Sciatic nerve (tissue), 2 donors: ENCODE data around the gene RYR2. TPM values are rescaled to one million over a fixed set of nuclear protein-coding genes. Genes with fewer than 3 reads are reported as not detected.
"Not testable (repeated sequence)": the region's sequence is repeated elsewhere in the genome, so short reads cannot be mapped to it uniquely, and the experiment has no call there.

ENCODE experiments used
- ATAC-seq: fragments of 200-7000 bp; cut with Tn5 transposase; one replicate; pipeline ENCODE4 v1.9.1; 2020; ENCODE audit warnings: mild to moderate bottlenecking, moderate library complexity
- DNase-seq: peaks from one replicate; pipeline ENCODE4 v3.0.0-alpha.2; 2020; ENCODE audit warnings: low spot score
- intact Hi-C: fragments of 100-400 bp; cut with DNase I; formaldehyde crosslinking; loops from one replicate; pipeline ENCODE4 v1.14.2; 2022
- total RNA-seq: library from RNA; stranded (reverse); fragmentation: NEBNext Ultra II Directional; extraction: Animal tissue kit (Norgen Biotek cat#: 25700); gene quantifications from one replicate; pipeline ENCODE4 v1.2.1, GENCODE V29; 2021
- donor health status: DM: no; HTN: no; CAD: no.
- donor health status: DM: no; HTN: no; CAD: no.

RYR2 gene
- total RNA-seq, 1 donor from 2014 or later: 0.49 TPM

- DNase-seq, intact Hi-C loops, ATAC-seq: not testable (repeated sequence)
Measured at GRCh38 chr1:237127301-237127700, 85.3 kb downstream of the RYR2 start.

- intact Hi-C loops: no loop called here
- ATAC-seq: no peak
- DNase-seq: no peak
Measured at GRCh38 chr1:237133921-237134320, 91.9 kb downstream of the RYR2 start.

- ATAC-seq (no peak), DNase-seq (no peak)
- intact Hi-C loops: no loop called here
Measured at GRCh38 chr1:237134929-237135328, 92.9 kb downstream of the RYR2 start.

GRCh38 chr1:237138551-237138950 is 96.6 kb downstream of the RYR2 start:
- intact Hi-C loops: no loop called here
- ATAC-seq: no peak
- DNase-seq: no peak

GRCh38 chr1:237139732-237140131 is 97.7 kb downstream of the RYR2 start:
- intact Hi-C loops: no loop called here
- ATAC-seq (no peak), DNase-seq (no peak)

GRCh38 chr1:237140986-237141385 is 99.0 kb downstream of the RYR2 start:
- ATAC-seq (no peak), DNase-seq (no peak)
- intact Hi-C loops: no loop called here

GRCh38 chr1:237141502-237141901 is 99.5 kb downstream of the RYR2 start:
- DNase-seq (no peak), ATAC-seq (no peak)
- intact Hi-C loops: no loop called here

- intact Hi-C loops: loop anchor here (5.0 kb wide), 1 partner anchor 68 kb away; no protein-coding TSS in a partner anchor
- DNase-seq (no peak), ATAC-seq (no peak)
Measured at GRCh38 chr1:237145379-237146135, 103.6 kb downstream of the RYR2 start.

GRCh38 chr1:237146241-237146640 is 104.3 kb downstream of the RYR2 start:
- ATAC-seq: no peak
- DNase-seq: no peak

GRCh38 chr1:237149857-237150256 is 107.9 kb downstream of the RYR2 start:
- intact Hi-C loops: loop anchor here (5.0 kb wide), 1 partner anchor 73 kb away; no protein-coding TSS in a partner anchor
- ATAC-seq: no peak
- no peak for DNase-seq

More at GRCh38 chr1:237146241-237146640, 104.3 kb downstream of the RYR2 start:
- intact Hi-C loops: loop anchor here (5.0 kb wide), 1 partner anchor 69 kb away; no protein-coding TSS in a partner anchor

- ATAC-seq, DNase-seq, intact Hi-C loops: not testable (repeated sequence)
Measured at GRCh38 chr1:237151979-237152378, 110.0 kb downstream of the RYR2 start.

- intact Hi-C loops: no loop called here
- no peak for ATAC-seq
- DNase-seq: no peak
Measured at GRCh38 chr1:237152506-237153335, 110.7 kb downstream of the RYR2 start.

GRCh38 chr1:237154157-237154556 is 112.2 kb downstream of the RYR2 start:
- intact Hi-C loops: no loop called here
- ATAC-seq: no peak
- DNase-seq: no peak

GRCh38 chr1:237164406-237165352 is 122.7 kb downstream of the RYR2 start:
- intact Hi-C loops: no loop called here
- no peak for DNase-seq
- ATAC-seq: no peak

- intact Hi-C loops: no loop called here
- no peak for DNase-seq
- ATAC-seq: no peak
Measured at GRCh38 chr1:237166086-237166485, 124.1 kb downstream of the RYR2 start.

GRCh38 chr1:237166593-237167101 is 124.7 kb downstream of the RYR2 start:
- intact Hi-C loops: no loop called here
- ATAC-seq: no peak
- no peak for DNase-seq

- ATAC-seq (no peak), DNase-seq (no peak)
- intact Hi-C loops: no loop called here
Measured at GRCh38 chr1:237170149-237170548, 128.2 kb downstream of the RYR2 start.

- no peak for DNase-seq
- intact Hi-C loops: no loop called here
- ATAC-seq: no peak
Measured at GRCh38 chr1:237171454-237172117, 129.6 kb downstream of the RYR2 start.
